Lower leg skin (tissue), 3 donors: ENCODE results near the gene TMEM123.

ENCODE experiments used
- CTCF ChIP-seq, 3 donors: fragments of 450-650 bp; IDR thresholded peaks; one replicate each; pipeline ENCODE4 v1.5.1; 2016; ENCODE audit warnings: antibody characterized with exemption in 3 of 3, mild to moderate bottlenecking in 3 of 3, moderate library complexity in 2 of 3
- POLR2A ChIP-seq, 2 donors: fragments of 450-650 bp; IDR thresholded peaks; one replicate each; pipeline ENCODE4 v1.6.1; 2016 to 2017; ENCODE audit warnings: antibody characterized with exemption in 2 of 2, mild to moderate bottlenecking in 1 of 2, moderate library complexity in 1 of 2

GRCh38 chr11:102426570-102426969, 26.0 kb downstream of the TMEM123 start:
- TF ChIP-seq CTCF (IDR thresholded peaks at IDR 0.05) (no peak), POLR2A (IDR thresholded peaks at IDR 0.05) (no peak)
